Stimulated activated CD8-positive, alpha-beta memory T cell treated with anti-CD3 and anti-CD28 coated beads, Interleukin-7, amount 100 ng/mL, for 4 hours (primary cell): ENCODE results near the gene KLF6.

Experiments used
- DNase-seq, 2 donors: peaks; one replicate each; pipeline ENCODE4 v3.0.0-alpha.2; 2020; ENCODE audit warnings: low read depth in 2 of 2

Gene KLF6

DNA sequence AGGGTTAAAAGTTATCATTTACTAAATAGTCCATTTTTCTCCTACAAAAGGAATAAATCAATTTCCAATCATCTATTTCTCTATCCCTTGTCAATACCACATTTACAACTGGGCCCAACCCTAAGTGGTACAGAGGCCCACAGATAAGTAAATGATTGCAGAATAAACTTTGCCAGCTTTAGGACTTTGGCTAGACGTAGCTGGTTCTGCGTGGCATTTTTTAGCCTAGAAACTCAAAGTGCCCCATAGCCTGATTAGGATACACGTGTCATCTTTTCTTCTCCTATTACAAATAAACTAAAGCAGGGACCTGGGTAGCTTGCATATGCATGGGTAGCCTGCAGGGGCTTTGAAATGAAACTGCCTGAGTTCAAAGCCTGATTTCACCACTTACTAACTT is 56.4 kb downstream of the KLF6 start:
- no peak for DNase-seq

DNA sequence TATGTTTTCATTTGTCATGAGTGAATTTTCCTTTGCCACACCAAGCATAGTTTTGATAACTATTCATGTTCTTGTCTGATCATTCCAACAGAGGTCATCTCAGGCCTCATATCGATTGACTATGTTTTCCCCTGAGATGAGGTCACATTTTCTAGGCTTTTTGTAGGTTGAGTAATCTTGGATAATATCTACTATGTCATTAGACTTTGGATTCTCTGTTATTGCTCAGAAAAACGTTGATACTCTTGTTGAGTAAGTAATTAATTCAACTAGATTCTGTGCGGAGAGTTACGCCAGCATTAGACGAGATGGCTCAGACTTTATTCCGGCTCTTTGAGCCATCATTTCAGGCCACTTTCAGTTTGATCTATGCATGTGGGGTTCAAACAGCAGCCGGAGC is 57.7 kb downstream of the KLF6 start:
- DNase-seq: no peak
